Measurements from ENCODE around the gene JAK1.

The JAK1 gene

GRCh38 chr1:64790832-64791487 lies 175.4 kb downstream of the JAK1 start:
- TF ChIP-seq GATA2 (IDR thresholded peaks at IDR 0.05; ENCODE audit: low read depth, low read length) (no peak), GATA3 (IDR thresholded peaks at IDR 0.05; ENCODE audit: low read depth, low read length) (no peak)

Data from SH-SY5Y (cell line).